PFSK-1 (cell line): ENCODE results near the gene NT5DC3.

Experiments
- POLR2AphosphoS5 ChIP-seq: IDR thresholded peaks from 2 replicates; pipeline ENCODE4 v1.6.1; 2012; ENCODE audit warnings: low read depth, mild to moderate bottlenecking, control low read depth, low read length, moderate library complexity
- REST ChIP-seq, 2 experiments: IDR thresholded peaks; 2 replicates each; pipeline versions ENCODE4 v1.6.1 to v1.8.0; 2011 to 2012; ENCODE audit warnings: low read depth in 2 of 2, low read length in 2 of 2, control low read depth in 1 of 2, inconsistent platforms in 1 of 2, mild to moderate bottlenecking in 1 of 2, moderate library complexity in 1 of 2; ENCODE audit not compliant: insufficient read depth in 1 of 2

DNA sequence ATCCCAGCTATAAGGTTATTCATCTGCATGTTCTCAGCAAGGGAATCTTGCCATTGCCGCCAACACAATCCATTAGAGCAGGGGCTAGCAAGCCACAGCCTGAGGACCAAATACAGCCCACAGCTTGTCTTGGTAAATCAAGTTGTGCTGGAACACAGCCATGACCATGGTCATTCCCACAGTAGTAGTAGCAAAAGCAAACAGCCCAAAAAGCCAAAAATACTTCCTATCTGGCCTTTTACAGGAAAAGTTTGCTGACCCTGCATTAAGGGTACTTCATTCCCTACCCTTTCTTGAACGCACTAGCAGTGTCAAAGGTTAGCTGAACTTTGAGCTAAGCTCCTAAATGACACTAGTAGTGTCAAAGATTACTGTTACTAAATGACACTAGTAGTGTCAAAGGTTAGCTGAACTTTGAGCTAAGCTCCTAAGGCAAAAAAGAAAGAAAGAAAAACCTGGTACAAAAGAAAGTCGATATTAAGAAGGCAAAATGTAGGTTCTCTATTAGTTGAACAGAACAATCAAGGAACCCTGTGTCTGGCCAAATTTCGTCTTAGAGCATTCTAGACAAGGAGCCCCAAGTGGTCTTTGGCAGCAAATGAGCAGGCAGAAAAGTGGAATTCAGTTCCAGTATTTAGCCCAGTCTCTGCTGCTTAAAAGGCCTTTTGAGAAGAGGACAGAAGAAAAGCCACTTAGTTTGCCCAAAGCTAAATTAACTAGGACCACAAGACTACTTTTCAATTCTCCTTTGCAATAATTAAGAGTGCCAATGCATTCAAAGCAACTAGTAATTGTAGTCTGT is 67.7 kb downstream of the NT5DC3 start:
- no peak for TF ChIP-seq POLR2AphosphoS5
- no peak for TF ChIP-seq REST (IDR thresholded peaks at IDR 0.05; ENCODE audit: insufficient read depth in 1 of 2, low read depth in 2 of 2, low read length in 2 of 2)
